Measurements from ENCODE around the gene RCE1.

Gene RCE1

DNA sequence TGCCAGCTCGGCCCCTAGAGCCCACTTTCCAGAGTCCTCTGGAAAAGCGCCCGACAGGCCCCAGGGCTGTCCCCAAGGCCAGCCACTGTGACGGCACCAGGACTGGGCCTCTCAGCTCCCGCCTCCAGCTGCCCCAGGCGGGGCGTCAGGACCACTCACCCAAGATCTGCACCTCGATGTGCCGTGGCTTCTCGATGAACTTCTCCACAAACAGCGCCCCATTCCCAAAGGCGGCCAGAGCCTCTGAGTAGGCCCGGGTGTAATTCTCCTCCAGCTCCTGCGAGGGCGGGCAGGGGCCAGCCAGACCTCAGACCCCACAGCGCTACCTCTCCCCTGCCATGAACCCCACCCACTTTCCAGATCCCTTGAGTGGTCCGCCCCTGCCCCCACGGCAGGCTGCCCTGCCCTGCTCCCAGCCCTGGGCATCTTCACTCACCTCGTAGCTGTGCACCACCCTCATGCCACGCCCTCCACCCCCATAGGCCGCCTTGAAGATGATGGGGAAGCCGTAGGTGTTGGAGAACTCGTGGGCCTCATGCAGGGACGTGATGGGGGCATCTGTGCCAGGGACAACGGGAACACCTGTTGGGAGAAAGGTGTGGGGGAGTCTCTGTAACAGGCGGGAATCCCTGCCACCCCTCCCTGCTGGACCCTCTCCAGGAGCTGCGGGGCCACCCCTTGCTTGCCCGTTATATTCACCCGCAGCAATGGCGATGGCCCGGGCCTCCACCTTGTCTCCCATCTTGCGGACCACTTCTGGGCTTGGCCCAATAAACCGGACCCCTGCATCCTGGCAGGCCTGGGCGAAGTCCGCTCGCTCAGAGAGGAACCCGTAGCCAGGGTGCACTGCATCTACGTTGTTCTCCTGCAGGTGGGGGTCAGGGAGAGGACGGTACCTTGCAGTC is 27.6 kb downstream of the RCE1 start:
- DNase-seq = no peak

DNA sequence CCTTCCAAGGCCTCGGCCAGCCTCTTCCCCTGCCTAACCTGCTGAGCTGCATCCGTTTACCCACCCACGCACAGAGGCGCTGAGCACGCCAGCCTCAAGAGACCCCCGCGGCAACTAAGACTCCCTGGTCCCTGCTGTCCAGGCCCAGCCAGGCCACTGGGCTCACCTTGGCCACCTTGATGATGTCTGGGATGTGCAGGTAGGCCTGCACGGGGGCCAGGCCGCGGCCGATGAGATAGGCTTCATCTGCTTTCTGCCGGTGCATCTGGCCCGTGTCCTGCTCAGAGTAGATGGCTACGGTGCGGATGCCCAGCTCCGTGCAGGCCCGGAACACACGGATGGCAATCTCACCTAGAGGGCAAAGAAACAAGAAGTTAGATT is 28.3 kb downstream of the RCE1 start:
- no peak for DNase-seq

- no peak for DNase-seq
These were observed 31.0 kb downstream of the RCE1 start for GRCh38 chr11:66874232-66874631.

DNA sequence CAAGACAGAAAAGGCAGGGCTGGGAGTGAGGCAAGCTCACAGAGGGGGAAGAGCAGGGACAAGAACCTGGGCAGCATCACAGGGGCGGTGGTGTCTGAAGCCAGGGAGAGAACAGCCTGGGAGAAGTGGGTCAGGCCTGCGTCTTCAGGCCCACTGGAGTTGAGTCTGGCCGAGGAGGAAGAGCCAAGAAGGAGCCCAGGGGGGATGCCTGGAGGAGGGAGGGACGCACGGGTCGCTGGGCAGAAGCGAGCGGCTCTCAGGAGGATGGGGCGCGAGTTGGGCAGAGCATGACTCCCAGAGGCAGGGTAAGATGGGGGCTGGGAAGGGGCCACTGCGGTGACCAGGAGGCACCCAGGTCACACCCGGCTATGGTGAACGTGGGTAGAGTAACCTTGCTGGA is 32.1 kb downstream of the RCE1 start:
- no peak for DNase-seq

DNA sequence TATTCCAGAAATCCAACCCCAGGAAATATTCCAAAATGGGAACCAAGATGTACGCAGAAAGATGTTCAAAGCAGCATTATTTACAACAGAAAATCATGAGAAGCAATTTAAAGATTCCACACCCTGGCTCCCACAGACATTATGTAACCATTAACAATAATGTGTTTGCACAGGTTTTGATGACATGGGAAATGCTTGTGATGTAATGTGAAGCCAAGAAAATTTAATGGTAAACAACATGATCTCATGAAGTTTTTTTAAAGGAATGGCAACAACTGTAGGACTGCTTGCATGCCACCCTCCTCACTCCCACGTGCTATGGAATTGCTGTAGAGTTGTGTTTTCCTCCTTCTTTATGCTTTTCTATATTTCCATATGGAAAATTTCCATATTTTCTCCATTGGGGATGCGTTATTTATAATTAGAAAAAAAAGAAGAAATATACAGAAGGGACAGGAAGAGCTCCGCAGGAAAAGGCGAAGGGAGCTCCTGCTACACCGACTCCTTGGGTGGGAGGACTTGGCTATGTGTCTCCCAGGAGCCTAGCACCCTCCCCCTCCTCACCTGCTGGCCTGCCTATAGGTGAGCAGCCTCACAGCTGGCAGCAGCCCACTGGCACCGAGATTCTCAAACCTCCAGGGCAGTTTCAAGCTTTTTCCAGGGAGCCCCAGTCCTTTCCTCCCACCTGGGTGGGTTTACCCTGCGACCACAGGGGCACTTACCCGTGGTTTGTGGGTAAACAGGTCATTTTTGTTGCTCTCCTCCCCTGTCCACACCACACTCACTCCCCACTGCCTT is 34.5 kb downstream of the RCE1 start:
- no peak for DNase-seq

DNA sequence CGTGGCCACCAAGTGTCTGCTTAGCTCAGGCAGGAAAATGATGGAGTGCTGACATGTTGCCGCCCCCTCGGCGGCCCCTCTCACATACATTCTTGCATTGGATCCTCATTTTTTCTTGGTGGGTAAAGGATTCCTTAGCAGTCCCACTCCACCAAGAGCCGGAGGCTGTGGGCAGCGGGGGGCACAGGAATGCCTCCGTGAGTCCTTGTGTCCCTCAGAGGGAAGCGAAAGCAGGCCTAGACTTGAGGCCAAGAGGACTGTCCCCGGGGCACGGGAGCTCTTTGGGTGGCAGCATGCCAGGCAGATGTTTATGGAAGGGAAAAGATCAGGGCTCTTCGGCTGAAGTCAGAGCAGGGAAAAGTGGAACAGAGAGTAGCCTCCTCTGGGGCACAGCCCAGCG is 35.2 kb downstream of the RCE1 start:
- DNase-seq = no peak

- DNase-seq = no peak
These were observed 35.8 kb downstream of the RCE1 start for GRCh38 chr11:66879000-66879399.

DNA sequence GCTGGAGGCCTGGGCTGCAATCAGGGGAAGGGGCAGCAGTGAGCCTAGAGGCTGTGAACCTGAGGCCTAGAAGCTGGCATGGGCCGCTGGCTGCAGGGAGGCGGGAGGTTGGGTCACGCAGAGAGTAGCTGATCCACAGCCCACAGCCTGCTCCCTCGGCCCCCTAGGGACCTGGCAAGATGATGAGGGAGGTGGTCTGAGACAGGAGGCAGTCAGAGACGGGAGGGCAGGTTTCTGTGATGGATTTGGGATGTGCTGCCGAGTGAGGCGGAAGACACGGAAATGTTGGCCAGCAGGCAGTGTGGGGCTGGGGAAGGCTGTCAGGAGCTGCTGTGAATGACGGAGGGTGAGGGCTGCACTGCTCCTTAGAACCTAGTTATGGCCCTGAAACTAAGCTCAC is 36.3 kb downstream of the RCE1 start:
- DNase-seq = no peak

GRCh38 chr11:66879999-66880398 is 36.8 kb downstream of the RCE1 start:
- DNase-seq = no peak

GRCh38 chr11:66880496-66881450 is 37.5 kb downstream of the RCE1 start:
- DNase-seq = peak; percentile 69

DNA sequence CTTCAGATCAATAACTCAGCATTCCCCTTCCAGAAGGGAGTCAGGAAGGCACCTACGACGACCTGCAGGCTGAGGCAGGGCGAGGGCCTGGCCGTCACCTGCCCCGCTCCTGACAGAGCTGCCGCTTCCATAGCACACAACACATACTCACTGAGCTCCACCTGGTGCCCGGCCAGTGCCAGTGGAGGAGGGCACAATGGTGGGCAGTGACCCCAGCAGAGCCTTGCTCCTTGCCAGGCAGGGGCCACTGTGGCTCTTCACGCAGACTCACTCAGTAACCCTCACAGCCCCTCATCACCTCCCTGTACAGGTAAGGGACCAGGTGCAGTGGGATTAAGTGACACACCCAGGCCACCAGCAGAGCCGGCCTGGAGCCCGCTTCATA is 38.2 kb downstream of the RCE1 start:
- no peak for DNase-seq

DNA sequence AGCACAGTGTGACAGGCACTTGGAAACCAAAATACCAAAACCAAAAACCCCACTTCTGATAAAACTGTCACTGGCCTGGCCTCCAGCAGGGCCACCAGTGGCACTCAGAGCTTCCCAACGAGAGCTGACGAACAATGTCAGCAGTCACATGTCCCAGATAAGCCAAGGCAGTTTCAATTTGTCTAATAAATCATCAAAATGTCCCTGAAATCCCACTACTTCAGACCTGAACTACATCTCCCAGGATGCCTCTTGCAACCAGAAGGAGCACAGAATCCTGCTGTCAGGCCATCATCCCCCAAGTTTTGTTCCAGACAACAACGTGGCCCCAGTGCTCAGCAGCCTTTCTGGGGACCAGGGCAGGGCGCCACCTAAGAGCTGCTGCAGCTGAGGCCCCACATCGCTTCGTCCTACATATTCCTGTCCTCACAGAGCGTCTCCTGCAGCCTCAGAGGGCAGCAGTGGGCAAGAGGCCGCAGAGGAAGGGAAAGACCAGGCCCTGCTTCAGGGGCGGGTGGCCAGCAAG is 38.7 kb downstream of the RCE1 start:
- peak; percentile 20 for DNase-seq

DNA sequence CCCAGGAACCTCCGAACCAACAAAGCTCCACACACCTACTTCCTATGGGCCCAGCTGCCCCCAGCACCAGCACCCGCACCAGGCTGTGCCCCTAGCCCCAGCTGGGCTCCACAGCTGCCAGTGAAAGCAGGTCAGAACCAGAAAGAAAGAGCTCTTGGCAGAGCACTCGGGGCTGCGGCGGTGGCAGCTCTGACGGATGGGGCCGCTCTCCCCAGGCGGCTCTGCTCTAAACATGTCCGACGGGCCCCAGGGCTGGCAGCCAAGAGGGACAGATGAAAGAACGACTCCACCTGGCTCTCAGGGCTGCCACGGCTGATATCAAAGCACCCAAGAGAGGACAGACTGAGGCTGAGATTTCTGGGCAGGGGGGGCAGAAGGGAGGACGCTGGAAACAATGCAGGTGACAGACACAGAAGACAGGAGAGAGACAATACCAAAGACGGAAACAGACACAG is 39.3 kb downstream of the RCE1 start:
- DNase-seq = peak; percentile 51

GRCh38 chr11:66883016-66883965 is 40.0 kb downstream of the RCE1 start:
- peak; percentile 81 for DNase-seq

DNA sequence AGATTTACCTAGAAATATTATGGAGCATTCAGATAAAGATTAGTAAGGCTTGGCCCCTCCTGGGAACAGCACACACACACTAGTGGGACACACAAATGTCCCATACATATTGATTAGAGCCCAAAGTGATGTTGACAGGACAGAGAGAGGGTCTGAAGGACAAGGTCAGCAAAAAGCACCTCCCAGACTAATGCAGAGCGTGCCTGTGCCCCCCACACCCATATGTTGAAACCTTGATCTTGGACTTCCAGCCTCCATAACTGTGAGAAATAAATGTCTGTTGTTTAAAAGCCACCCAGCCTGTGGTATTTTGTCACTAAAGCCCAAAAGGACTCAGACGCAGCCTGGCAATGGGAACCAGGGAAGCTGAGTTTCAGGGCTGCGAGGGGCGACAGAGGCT is 41.2 kb downstream of the RCE1 start:
- DNase-seq = no peak

- no peak for DNase-seq
These were observed 42.2 kb downstream of the RCE1 start for GRCh38 chr11:66885469-66885868.

DNA sequence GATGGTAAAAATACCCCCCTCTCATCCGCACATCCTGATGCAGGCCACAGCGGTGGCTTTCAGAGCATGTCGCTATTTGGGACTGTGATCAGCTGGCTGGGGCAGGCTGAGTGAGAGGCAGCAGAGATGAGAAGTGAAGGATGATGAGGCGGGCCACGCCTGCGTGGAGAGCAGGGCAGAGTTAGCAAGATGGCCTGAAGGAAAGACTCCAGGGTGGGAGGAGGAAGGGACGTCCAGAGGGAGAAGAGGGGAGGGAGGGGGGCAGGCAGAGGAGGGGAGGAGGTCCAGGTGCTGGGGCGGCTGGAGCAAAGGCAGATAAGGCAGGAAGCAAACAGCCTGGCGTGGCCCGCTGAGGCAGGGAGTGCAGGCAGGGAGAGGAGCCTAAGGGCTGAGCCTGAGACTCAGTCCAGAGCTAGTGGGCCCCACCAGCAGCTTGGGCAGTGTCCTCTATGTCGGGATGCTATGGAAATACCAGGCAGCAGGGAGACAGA is 42.8 kb downstream of the RCE1 start:
- DNase-seq = no peak

DNA sequence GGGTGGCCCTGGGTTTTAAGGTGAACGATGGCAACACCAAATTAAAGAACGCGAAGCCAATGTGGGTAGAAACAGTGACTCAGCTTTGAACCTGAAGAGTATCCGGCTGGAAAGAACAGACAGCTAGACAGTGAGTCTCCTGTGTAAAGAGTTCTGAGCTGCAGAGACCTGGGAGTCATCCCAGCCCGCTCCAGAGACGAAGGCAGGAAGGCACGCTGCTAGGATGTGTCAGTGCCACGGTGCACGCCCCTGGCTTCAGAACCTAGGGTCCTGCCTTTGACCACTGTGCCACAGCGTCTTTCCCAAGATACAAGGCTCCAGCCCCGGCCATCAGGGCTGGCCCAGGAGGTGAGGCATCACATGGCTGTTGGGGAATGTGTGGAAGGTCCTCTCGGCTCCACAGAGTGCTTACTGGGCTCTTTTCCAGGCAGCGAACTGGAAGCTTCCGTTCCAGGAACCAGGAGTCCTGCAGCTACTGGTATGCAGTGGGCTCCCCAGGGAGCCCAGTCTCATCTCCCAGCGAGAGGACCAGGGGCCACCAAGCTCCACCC is 43.5 kb downstream of the RCE1 start:
- no peak for DNase-seq

DNA sequence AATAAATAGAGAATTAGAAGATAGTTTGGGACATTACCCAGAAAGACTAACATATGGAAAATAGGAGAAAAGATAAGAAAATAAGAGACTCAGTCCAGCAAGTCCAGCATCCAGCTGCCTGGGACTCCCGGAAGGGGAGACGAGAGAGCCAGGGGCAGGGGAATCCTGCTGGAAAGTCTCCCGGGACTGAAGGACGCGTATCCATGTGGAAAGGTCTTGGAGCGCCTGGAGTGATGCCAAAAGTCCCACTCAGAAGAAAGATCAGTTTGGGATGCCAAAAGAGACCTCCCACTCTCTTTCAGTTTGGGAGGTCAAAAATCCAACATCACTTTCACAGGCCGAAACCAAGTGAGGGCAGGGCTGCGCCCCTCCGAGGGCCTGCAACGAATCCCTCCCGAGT is 44.3 kb downstream of the RCE1 start:
- no peak for DNase-seq

DNA sequence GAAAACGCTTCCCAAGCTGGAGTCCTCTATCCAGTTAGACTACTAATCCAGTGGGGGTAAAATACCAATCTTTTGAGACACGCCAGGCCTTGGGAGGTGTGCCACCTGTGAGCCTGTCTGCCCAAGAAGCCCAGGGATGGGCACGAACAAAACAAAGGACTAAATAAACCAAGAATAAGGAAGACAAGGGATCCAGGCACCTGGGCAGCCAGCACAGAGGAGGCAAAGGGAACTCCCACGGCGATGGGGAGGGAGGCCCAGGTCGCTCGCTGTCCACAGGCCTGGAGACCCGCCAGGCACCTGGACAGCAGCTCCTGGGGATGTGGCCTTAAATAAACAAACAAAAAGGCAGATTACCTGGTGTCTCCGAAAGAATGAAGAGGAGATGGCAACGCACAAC is 45.0 kb downstream of the RCE1 start:
- no peak for DNase-seq

- DNase-seq = no peak
These were observed 46.7 kb downstream of the RCE1 start for GRCh38 chr11:66889960-66890359.

All from midbrain (tissue), 1 donor.